ENCODE data around the gene GABRB2.

The GABRB2 gene

DNA sequence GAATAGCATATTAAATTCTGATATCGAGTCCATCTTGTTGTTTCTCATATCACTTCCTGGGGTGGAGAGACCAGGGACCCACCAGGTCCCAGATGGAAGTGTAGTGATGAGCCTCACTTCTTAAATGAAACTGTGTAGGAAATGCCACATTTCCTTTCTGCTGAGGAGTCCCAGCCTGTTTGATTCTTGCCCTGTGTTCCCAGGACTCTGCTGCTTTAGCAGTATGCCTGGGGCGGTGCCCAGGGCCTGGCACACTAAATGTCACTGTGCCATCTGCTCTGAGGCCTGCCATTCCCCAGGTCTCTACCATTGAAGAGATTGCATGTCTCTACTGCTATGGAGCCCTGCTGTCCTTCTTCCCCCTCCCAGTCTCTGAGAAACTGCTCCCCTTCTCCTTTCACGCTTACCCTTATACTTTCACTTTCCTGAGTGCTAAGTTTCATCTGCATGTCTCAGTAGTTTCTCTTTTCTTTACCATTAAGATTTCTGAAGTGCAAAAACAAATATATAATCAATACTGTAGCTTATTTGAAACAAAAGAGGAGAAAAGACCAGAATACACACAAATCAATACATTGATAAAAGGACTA is 260.4 kb downstream of the GABRB2 start:
- no peak for DNase-seq (ENCODE audit: low read depth in 1 of 2, low spot score in 1 of 2)
- no peaks in the 10 kb centered on the region for H3K27me3 ChIP-seq (ENCODE audit: insufficient read depth, poor library complexity, severe bottlenecking)
- no peak overlapping the region for H3K27ac ChIP-seq (replicated peaks)
- no peak for TF ChIP-seq GABPA (IDR thresholded peaks at IDR 0.05; ENCODE audit: low read depth)
- no peak for TF ChIP-seq CTCF (IDR thresholded peaks at IDR 0.05; ENCODE audit: insufficient read depth, low read length)
- no peak for TF ChIP-seq POLR2AphosphoS5 (IDR thresholded peaks at IDR 0.05; ENCODE audit: low read depth)
- TF ChIP-seq, protein P1, sequence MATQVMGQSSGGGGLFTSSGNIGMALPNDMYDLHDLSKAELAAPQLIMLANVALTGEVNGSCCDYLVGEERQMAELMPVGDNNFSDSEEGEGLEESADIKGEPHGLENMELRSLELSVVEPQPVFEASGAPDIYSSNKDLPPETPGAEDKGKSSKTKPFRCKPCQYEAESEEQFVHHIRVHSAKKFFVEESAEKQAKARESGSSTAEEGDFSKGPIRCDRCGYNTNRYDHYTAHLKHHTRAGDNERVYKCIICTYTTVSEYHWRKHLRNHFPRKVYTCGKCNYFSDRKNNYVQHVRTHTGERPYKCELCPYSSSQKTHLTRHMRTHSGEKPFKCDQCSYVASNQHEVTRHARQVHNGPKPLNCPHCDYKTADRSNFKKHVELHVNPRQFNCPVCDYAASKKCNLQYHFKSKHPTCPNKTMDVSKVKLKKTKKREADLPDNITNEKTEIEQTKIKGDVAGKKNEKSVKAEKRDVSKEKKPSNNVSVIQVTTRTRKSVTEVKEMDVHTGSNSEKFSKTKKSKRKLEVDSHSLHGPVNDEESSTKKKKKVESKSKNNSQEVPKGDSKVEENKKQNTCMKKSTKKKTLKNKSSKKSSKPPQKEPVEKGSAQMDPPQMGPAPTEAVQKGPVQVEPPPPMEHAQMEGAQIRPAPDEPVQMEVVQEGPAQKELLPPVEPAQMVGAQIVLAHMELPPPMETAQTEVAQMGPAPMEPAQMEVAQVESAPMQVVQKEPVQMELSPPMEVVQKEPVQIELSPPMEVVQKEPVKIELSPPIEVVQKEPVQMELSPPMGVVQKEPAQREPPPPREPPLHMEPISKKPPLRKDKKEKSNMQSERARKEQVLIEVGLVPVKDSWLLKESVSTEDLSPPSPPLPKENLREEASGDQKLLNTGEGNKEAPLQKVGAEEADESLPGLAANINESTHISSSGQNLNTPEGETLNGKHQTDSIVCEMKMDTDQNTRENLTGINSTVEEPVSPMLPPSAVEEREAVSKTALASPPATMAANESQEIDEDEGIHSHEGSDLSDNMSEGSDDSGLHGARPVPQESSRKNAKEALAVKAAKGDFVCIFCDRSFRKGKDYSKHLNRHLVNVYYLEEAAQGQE (IDR thresholded peaks at IDR 0.05; ENCODE audit: insufficient replicate concordance, low read depth): no peak
- no peak for TF ChIP-seq SPI1 (IDR thresholded peaks at IDR 0.05; ENCODE audit: borderline replicate concordance, low read depth)
- H3K4me3 ChIP-seq (replicated peaks; ENCODE audit: insufficient read depth, low read length): no peak overlapping the region

DNA sequence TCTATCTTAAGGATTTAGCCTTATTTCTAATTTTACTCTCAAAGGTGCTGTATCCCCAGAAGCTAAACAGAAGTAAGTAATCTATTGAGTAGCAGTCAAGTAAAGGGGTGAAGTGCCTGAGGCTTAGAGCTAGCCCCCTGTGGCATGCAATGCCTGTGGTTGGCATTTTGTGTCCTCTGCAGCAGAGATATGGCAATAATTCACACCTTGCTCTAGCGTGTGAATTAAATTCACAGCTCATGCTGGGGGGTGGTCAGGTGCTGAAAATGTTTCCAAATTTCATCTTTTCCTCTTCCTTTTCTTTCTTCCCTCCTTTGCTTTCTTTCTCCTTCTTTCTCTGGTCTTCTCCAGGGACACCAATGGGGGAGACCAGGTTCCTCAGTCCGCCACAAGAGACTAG is 262.1 kb downstream of the GABRB2 start:
- no peak overlapping the region for H3K4me3 ChIP-seq (replicated peaks; ENCODE audit: insufficient read depth, low read length)
- no peaks in the 10 kb centered on the region for H3K27me3 ChIP-seq (ENCODE audit: insufficient read depth, poor library complexity, severe bottlenecking)
- no peak for DNase-seq (ENCODE audit: low read depth in 1 of 2, low spot score in 1 of 2)
- no peak for TF ChIP-seq SPI1 (IDR thresholded peaks at IDR 0.05; ENCODE audit: borderline replicate concordance, low read depth)
- no peak for TF ChIP-seq POLR2AphosphoS5 (IDR thresholded peaks at IDR 0.05; ENCODE audit: low read depth)
- TF ChIP-seq CTCF (IDR thresholded peaks at IDR 0.05; ENCODE audit: insufficient read depth, low read length): no peak
- TF ChIP-seq, protein P1 (IDR thresholded peaks at IDR 0.05; ENCODE audit: insufficient replicate concordance, low read depth): no peak
- no peak for TF ChIP-seq GABPA (IDR thresholded peaks at IDR 0.05; ENCODE audit: low read depth)
- H3K27ac ChIP-seq (replicated peaks): no peak overlapping the region

GRCh38 chr5:161283296-161283695 is 263.2 kb downstream of the GABRB2 start:
- DNase-seq (ENCODE audit: low read depth in 1 of 2, low spot score in 1 of 2): no peak
- H3K27me3 ChIP-seq (ENCODE audit: insufficient read depth, poor library complexity, severe bottlenecking): no peaks in the 10 kb centered on the region
- no peak overlapping the region for H3K4me3 ChIP-seq (replicated peaks; ENCODE audit: insufficient read depth, low read length)
- H3K27ac ChIP-seq (replicated peaks): no peak overlapping the region
- TF ChIP-seq CTCF (IDR thresholded peaks at IDR 0.05; ENCODE audit: insufficient read depth, low read length): no peak
- TF ChIP-seq GABPA (IDR thresholded peaks at IDR 0.05; ENCODE audit: low read depth): no peak
- TF ChIP-seq, protein P1 (IDR thresholded peaks at IDR 0.05; ENCODE audit: insufficient replicate concordance, low read depth): no peak
- no peak for TF ChIP-seq SPI1 (IDR thresholded peaks at IDR 0.05; ENCODE audit: borderline replicate concordance, low read depth)
- TF ChIP-seq POLR2AphosphoS5 (IDR thresholded peaks at IDR 0.05; ENCODE audit: low read depth): no peak
